Effector CD4-positive, alpha-beta T cell (primary cell): Measurements from ENCODE around the gene HECTD3.
"Not testable (repeated sequence)": the region's sequence is repeated elsewhere in the genome, so short reads cannot be mapped to it uniquely, and the experiment has no call there.

ENCODE experiments used
- DNase-seq: peaks from one replicate; pipeline ENCODE4 v3.0.0-alpha.2; 2020

Gene HECTD3

GRCh38 chr1:45013551-45014209 lies 2.6 kb upstream of the HECTD3 start:
- DNase-seq, result no peak

DNA sequence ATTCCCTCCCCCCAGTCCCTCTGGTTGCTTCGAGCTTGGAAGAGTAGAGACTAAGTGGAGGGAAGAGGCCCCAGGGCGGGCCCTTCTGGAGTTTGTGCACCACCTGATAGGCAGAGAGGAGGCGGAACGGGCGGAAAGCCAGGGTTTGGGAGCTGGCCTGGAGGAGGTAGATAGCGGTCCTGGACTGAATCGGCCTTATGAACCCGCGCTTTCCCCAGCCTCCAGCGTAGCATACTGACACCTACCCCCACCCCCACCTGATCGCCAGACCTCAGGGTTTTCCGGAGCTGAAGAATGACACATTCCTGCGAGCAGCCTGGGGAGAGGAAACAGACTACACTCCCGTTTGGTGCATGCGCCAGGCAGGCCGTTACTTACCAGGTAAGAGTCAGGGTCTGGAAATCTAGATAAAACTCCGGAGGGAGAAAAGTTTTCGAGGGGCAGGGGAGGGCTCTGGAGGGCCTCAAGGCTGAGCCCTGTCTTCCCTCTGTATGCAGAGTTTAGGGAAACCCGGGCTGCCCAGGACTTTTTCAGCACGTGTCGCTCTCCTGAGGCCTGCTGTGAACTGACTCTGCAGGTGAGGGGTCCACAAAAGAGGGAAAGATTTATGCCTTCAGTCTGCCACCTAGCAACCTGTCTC lies 1.6 kb upstream of the HECTD3 start:
- DNase-seq, result no peak

- peak; percentile 86 for DNase-seq
Observed at GRCh38 chr1:45011837-45012638, 914 bp upstream of the HECTD3 start, which contains the start of gene UROD. TSS of gene UROD (plus strand) at chr1:45012254. CDS start at chr1:45012266, 12 bp downstream.

DNA sequence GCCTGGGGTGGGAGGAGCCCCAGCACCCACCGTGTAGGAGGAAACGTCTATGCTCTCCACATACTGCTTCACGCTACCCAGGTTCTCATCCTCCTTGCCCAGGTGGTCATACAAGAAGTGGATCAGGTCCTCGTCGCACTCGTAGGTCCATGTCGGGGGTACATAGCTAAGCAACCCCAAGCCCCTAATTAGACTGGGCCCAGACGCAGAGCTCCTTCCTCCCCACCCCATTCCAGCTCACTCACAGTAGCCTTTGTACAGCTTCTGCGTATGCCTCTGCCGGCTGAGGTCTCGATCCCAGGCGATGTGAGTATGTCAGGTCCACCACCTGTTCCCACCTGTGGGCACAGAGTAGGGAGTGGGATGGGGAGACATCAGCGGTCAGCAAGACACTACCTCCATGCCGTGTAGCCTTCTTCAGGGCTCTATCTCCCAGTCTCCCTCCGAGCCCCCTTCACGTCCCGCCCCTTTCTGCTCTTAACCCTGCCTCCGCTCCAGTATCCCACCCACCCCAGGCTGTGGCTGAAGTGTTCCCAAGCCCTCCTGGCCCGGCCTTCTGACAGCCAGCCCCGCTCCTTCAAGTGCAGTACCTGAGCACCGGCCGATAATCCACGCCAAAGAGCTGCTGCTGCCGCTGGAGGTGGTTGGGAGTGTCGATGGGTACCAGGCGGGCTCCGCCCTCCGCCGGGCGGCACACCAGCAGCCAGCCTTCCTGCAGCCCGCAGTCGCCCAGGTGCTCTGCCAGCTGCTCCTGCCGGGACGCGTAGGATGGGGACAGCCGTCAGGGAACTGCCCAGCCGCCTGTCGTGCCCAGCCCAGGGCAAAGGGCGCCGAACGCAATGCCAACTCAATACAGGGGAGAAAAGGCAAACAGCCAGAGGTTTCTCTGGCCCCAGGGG lies 919 bp downstream of the HECTD3 start:
- no peak for DNase-seq

DNA sequence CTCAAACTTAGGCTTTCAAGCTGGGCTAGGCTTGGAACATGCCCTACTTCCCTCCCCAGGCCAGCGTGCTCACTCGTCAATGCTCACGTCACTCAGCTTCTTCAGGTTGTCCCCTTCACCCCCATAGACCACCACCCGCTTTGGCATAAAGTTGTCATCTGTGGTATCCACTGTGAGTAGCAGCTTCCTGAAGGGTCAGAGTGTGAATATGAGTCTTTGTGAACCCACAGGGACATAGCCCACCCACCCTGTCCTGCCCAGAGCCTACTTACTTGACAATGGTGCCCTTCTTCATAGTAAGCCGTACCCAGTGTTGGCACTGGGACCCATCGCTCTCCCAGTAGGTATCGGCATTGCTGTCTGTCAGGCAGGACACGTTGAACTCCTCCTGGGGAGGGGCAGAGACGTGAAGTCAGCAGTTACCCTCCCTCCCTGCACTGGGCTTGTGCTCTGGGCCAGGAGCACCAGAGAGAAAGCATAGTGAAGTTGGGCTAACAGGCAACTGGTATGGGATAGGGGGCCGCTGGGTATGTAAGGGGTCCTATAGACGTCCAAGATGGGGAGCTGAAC lies 1.7 kb downstream of the HECTD3 start:
- no peak for DNase-seq

DNA sequence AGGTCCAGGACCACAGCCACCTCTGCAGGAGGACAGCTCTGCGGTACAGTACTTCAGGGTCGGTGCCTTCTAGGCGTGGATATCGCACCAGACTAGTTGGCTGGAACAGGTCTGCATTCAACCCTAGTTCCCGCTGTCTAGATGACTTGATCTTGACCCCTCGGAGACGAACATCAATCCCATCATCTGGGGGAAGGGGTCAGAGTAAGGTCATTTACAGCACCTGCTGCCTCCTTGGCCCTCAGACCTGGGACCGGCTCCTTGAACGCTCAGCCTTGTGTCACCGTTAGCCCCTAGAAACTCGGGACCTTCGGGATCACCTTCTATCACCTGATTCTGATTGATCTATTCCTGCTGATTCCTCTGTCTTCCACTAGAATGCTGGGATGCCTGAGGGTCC lies 2.6 kb downstream of the HECTD3 start:
- no peak for DNase-seq

DNA sequence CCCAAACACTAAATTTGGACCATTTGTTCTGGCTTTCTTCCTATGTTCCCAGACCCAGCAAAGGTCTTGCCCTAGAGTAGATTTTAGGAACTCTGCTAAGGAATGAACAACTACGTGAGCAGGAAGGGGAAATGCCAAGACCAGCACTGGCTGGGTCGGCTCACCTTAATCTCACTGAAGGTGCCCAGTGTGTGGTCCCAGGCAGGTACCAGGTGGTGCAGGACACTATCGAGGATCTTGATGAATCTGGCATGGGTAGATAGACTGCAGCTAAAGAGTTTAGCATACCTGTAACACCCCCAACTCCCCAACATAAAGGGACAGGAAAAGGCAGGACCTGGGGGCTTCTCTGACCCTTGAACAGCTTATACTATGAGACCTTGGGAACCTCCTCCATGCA lies 3.0 kb downstream of the HECTD3 start:
- DNase-seq, result no peak

DNA sequence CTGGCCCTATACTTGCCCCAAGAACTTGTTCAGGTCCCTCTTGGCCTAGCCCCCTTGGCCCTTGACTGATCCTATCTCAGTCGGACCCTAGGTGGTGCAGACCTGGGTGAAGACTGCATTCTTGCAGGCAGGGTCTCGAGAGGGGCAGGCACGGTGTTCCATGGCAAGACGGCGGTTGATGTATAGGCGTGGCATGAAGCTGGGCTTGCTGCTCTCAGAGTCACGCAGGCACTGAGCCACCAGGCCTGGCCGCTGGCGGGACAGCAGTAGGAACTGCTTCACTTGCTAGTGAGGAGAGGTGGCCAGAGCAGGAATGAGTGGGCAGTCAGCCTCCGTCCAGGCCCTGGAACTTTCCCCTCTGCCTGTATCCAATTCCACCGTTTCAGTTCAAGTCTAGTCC lies 3.8 kb downstream of the HECTD3 start:
- DNase-seq, result no peak

- DNase-seq, result no peak
Observed at GRCh38 chr1:45005761-45006160, 5.4 kb downstream of the HECTD3 start.

DNA sequence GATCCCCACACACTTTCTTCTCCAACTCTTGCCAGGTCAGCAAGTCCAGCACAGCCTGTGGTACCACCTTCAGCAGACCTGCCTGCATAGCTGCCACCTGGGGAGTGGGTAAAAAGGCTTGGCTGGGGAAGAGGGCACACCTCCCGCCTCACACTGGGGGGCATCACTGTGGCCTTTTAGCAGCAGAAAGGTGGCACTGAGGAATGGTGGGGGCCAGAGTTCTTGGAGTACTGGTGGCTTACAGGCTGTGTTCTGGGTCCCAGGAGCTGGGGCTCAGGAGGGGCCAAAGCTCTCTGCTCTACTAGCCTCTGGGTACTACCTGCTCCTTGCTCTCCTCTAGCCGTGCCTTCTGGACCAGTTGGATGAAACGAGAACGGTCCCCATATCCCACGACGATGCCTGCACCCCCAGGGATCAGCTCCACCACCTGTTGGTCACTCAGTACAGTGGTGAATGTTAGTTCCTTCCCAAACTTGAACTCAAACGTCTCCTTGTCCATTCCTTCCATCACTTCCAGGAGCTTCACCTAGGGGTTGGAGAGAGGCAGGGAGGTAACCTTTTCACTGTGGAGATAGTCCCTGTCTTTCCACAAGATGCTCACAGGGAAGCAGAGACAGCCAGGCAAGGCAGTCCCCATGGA lies 6.7 kb downstream of the HECTD3 start:
- DNase-seq, result no peak

DNA sequence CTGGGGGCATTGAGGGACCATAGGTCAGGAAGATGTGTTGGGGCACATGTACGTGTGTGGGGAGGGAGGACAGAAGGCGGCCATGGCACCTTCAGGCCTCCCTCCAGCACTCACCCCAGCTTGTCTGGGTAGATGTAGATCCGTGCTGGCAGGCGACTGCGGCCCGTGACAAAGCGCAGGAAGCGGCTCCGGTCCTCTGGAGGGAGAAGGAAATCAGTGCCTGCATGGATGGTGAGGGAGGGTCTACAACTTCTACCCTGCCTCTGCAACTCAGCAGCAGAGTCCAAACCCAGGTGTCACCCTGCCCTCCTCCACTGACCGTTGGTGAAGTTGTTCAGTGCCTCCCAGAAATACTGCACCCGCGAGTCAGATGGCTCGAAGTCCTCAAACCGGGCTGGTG lies 7.4 kb downstream of the HECTD3 start:
- no peak for DNase-seq

- no peak for DNase-seq
Observed at GRCh38 chr1:45002650-45003645, 8.2 kb downstream of the HECTD3 start.

GRCh38 chr1:45001576-45001975 lies 9.5 kb downstream of the HECTD3 start:
- DNase-seq, result not testable (repeated sequence)

DNA sequence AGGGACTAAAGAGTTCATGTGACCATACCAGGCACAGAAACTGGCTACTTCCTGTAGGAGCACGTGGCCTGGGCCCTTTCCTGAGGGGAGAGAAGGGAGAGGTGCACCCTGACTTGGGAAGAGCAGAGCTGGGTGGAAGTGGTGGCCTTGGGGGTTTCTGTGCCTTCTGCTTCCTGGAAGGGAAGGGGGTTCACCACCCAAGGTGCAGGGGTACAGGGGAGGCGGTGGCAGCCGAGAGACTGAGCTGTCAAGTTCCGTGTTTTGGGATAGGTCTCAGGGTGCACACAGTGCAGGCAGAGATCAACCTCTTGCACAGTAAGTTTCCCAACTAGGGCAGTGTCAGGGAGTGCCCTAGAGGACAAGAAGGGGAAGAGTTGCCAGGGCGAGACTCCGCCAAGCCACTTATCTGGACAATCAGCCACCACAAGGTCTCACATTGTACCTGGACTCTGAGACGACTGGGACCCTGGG lies 10.1 kb downstream of the HECTD3 start:
- no peak for DNase-seq

GRCh38 chr1:44999232-44999631 lies 11.9 kb downstream of the HECTD3 start:
- DNase-seq, result no peak

DNA sequence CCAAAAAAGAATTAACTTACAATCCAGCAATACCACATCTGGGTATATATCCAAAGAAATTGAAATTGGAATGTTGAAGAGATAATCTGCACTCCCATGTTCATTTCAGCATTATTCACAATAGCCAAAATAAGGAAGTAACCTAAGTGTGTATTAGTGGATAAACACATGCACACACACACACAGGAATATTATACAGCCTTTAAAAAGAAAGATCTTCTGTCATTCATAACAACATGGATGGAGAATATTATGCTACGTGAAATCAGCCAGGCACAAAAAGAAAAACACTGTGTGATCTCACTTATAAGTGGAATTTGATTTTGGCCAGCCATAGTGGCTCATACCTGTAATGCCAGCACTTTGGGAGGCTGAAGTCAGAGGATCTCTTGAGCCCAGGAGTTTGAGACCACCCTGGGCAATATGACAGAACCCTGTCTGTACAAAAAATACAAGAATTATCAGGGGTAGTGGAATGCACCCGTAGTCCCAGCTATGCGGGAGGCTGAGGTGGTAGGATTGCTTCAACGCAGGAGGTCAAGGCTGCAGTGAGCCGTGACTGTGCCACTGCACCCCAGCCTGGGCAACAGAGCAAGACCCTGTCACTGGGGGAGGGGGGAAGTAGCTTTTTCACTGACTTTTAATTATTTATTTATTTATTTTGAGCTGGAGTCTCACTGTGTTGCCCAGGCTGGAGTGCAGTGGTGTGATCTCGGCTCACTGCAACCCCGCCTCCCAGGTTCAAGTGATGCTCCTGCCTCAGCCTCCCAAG lies 15.5 kb downstream of the HECTD3 start:
- no peak for DNase-seq

GRCh38 chr1:44994309-44994898 lies 16.7 kb downstream of the HECTD3 start:
- DNase-seq, result no peak

GRCh38 chr1:44988531-44989156 lies 22.5 kb downstream of the HECTD3 start:
- DNase-seq, result no peak
